Smooth muscle cell (in vitro differentiated cells): ENCODE measurements around the gene MTUS2. TPM values are rescaled to one million over a fixed set of nuclear protein-coding genes. Genes with fewer than 3 reads are reported as not detected.

Experiments
- DNase-seq: peaks from one replicate; lab custom pipeline; 2025; ENCODE audit not compliant: unreplicated experiment; lab: John Stamatoyannopoulos, UW
- H2AFZ ChIP-seq: fragments of 200-600 bp; sonication (generic); 2 replicates; pipeline ENCODE4 v1.6.0; 2016; ENCODE audit warnings: antibody characterized with exemption, low read depth, mild to moderate bottlenecking
- H3F3A ChIP-seq: fragments of 200-600 bp; sonication (generic); 2 replicates; pipeline ENCODE4 v1.6.0; 2017; ENCODE audit warnings: antibody characterized with exemption, low read depth
- H3K27ac ChIP-seq: fragments of 200-600 bp; sonication (generic); 2 replicates; pipeline ENCODE4 v1.5.1; 2016; ENCODE audit warnings: low read depth, mild to moderate bottlenecking
- H3K27me3 ChIP-seq: fragments of 200-600 bp; sonication (generic); 2 replicates; pipeline ENCODE4 v1.6.1; 2016; ENCODE audit warnings: low read depth, mild to moderate bottlenecking
- H3K36me3 ChIP-seq: fragments of 200-600 bp; sonication (generic); 2 replicates; pipeline ENCODE4 v1.5.1; 2016; ENCODE audit warnings: low read depth
- H3K4me1 ChIP-seq: fragments of 200-600 bp; sonication (generic); 2 replicates; pipeline ENCODE4 v1.5.1; 2016; ENCODE audit warnings: low read depth
- H3K4me2 ChIP-seq: fragments of 200-600 bp; sonication (generic); 2 replicates; pipeline ENCODE4 v1.6.0; 2016; ENCODE audit warnings: mild to moderate bottlenecking
- H3K4me3 ChIP-seq: fragments of 200-600 bp; sonication (generic); 2 replicates; pipeline ENCODE4 v1.5.1; 2016; ENCODE audit warnings: mild to moderate bottlenecking
- H3K79me2 ChIP-seq: fragments of 200-600 bp; sonication (generic); 2 replicates; pipeline ENCODE4 v1.6.0; 2016; ENCODE audit warnings: low read depth, mild to moderate bottlenecking
- H3K9ac ChIP-seq: fragments of 200-600 bp; sonication (generic); 2 replicates; pipeline ENCODE4 v1.6.0; 2016; ENCODE audit warnings: low read depth
- H3K9me3 ChIP-seq: fragments of 200-600 bp; sonication (generic); replicated peaks from 2 replicates; pipeline ENCODE4 v1.5.1; 2016; ENCODE audit warnings: low read depth
- H4K20me1 ChIP-seq: fragments of 200-600 bp; sonication (generic); 2 replicates; pipeline ENCODE4 v1.6.0; 2016; ENCODE audit warnings: low read depth
- WGBS: methylation state at CpG from one replicate; pipeline ENCODE4 v1.1.7; 2016; ENCODE audit warnings: low lambda C conversion rate; 5-methylcytosine and 5-hydroxymethylcytosine counted together
- polyA plus RNA-seq: library from polyadenylated mRNA; unstranded; fragments of >200 nt; fragmentation: Nextera tagmentation; extraction: Ambion mirVana; gene quantifications from 2 replicates; pipeline ENCODE4 v1.2.1, GENCODE V29; 2016
- total RNA-seq: library from RNA; depleted of rRNA; stranded (reverse); fragments of >200 nt; gene quantifications from 2 replicates; pipeline ENCODE4 v1.2.3, GENCODE V29; 2014
- TF ChIP-seq, protein P1 (sequence below): fragments of 200-600 bp; sonication (generic); IDR thresholded peaks from 2 replicates; pipeline ENCODE4 v1.5.1; 2017; ENCODE audit warnings: borderline replicate concordance, mild to moderate bottlenecking, antibody characterized with exemption; ENCODE audit not compliant: insufficient read depth, poor library complexity, severe bottlenecking

Gene MTUS2
- total and polyA plus RNA-seq, 2 experiments from 2014 or later, result 0.06 to 0.63 TPM

DNA sequence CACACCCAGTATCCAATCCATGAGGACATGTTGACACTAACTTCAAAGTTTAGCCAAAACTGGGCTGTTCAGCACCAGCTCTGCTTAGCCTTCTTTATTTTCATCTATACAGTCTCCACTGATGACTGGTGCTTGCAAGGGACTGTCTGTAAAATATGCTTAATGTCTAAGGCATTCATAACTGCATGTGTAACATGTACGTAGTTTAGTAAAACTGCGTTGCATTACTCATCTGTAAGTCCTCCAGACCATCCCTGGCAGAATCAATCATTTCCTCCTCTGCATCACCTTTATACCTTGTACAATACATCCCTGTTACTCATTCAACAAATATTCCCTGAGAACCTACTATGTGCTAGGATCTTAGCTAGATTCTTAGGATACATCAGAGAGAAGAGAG is 362.1 kb downstream of the MTUS2 start:
- TF ChIP-seq, protein P1, sequence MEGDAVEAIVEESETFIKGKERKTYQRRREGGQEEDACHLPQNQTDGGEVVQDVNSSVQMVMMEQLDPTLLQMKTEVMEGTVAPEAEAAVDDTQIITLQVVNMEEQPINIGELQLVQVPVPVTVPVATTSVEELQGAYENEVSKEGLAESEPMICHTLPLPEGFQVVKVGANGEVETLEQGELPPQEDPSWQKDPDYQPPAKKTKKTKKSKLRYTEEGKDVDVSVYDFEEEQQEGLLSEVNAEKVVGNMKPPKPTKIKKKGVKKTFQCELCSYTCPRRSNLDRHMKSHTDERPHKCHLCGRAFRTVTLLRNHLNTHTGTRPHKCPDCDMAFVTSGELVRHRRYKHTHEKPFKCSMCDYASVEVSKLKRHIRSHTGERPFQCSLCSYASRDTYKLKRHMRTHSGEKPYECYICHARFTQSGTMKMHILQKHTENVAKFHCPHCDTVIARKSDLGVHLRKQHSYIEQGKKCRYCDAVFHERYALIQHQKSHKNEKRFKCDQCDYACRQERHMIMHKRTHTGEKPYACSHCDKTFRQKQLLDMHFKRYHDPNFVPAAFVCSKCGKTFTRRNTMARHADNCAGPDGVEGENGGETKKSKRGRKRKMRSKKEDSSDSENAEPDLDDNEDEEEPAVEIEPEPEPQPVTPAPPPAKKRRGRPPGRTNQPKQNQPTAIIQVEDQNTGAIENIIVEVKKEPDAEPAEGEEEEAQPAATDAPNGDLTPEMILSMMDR, result no peak
- no peaks in the 10 kb centered on the region for H3K79me2 ChIP-seq
- no peaks in the 10 kb centered on the region for H4K20me1 ChIP-seq
- no peak overlapping the region for H3K4me2 ChIP-seq
- no peak overlapping the region for H3K4me3 ChIP-seq
- H3K4me1 ChIP-seq, result no peaks in the 10 kb centered on the region
- no peak overlapping the region for H3K27ac ChIP-seq
- no peak for DNase-seq
- H3F3A ChIP-seq, result no peaks in the 10 kb centered on the region
- H3K27me3 ChIP-seq, result no peaks in the 10 kb centered on the region
- 95% methylated on average over 2 of the region's 2 CpGs for WGBS
- no peak overlapping the region for H3K9ac ChIP-seq
- no peak overlapping the region for H2AFZ ChIP-seq
- no peaks in the 10 kb centered on the region for H3K9me3 ChIP-seq
- H3K36me3 ChIP-seq, result no peaks in the 10 kb centered on the region

DNA sequence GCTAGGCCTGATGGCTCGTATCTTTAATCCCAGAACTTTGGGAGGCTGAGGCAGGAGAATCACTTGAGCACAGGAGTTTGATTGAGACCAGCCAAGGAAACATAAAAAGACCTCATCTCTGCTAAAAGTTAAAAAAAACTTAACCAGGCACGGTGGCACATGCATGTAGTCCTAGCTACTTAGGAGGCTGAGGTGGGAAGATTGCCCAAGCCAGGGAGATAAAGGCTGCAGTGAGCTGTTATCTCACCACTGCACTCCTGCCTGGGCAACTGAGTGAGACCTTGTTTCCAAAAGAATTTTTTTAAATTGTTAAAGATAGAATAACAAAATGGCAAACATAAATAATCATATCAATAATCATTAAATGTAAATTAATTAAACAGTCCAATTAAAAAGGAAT is 365.8 kb downstream of the MTUS2 start:
- H2AFZ ChIP-seq, result no peak overlapping the region
- no peaks in the 10 kb centered on the region for H4K20me1 ChIP-seq
- no peak overlapping the region for H3K9ac ChIP-seq
- WGBS, result 88% methylated on average over 2 of the region's 2 CpGs
- no peak for DNase-seq
- no peaks in the 10 kb centered on the region for H3F3A ChIP-seq
- TF ChIP-seq, protein P1, result no peak
- no peaks in the 10 kb centered on the region for H3K27me3 ChIP-seq
- H3K4me1 ChIP-seq, result no peaks in the 10 kb centered on the region
- no peaks in the 10 kb centered on the region for H3K9me3 ChIP-seq
- no peak overlapping the region for H3K4me3 ChIP-seq
- H3K4me2 ChIP-seq, result no peak overlapping the region
- H3K27ac ChIP-seq, result no peak overlapping the region
- no peaks in the 10 kb centered on the region for H3K36me3 ChIP-seq
- H3K79me2 ChIP-seq, result no peaks in the 10 kb centered on the region

GRCh38 chr13:29187584-29187983 is 367.4 kb downstream of the MTUS2 start:
- Histone ChIP-seq H3K4me1 (no peaks in the 10 kb centered on the region), H3K4me3 (no peak overlapping the region), H3K9me3 (no peaks in the 10 kb centered on the region), H4K20me1 (no peaks in the 10 kb centered on the region), H3K27ac (no peak overlapping the region), H3K36me3 (no peaks in the 10 kb centered on the region), H2AFZ (no peak overlapping the region), H3F3A (no peaks in the 10 kb centered on the region), H3K9ac (no peak overlapping the region), H3K4me2 (no peak overlapping the region), H3K79me2 (no peaks in the 10 kb centered on the region), H3K27me3 (no peaks in the 10 kb centered on the region)
- DNase-seq, result no peak
- TF ChIP-seq, protein P1, result no peak
- WGBS, result 100% methylated on average over 1 of the region's 1 CpG

DNA sequence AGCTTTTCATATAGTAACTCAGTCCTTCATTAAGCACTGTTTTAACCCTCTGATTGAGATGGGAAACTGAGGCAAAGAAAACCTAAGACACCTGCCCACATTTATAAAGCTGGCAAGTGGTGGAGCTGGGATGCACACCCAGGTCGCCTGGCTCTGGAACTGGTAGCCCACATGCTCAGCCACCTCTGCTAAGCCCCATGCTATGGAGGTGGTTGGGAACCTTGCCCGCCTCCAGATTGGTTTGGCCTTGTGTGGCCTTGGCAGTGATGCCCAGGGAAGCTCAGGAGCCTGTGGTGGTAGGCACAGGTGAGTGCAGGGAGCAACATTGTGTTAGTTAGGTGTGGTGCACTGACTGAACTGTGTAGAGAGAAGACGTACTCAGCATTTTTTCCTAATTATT is 370.2 kb downstream of the MTUS2 start:
- 88% methylated on average over 3 of the region's 3 CpGs for WGBS

More for the DNA sequence above, 370.2 kb downstream of the MTUS2 start:
- Histone ChIP-seq H3K79me2 (no peaks in the 10 kb centered on the region), H3K4me1 (no peaks in the 10 kb centered on the region), H4K20me1 (no peaks in the 10 kb centered on the region), H3K9me3 (no peaks in the 10 kb centered on the region), H3F3A (no peaks in the 10 kb centered on the region), H2AFZ (no peak overlapping the region), H3K36me3 (no peaks in the 10 kb centered on the region), H3K4me3 (no peak overlapping the region), H3K9ac (no peak overlapping the region), H3K4me2 (no peak overlapping the region), H3K27me3 (no peaks in the 10 kb centered on the region), H3K27ac (no peak overlapping the region)
- TF ChIP-seq, protein P1, result no peak
- no peak for DNase-seq
